Lower lobe of right lung (tissue), 2 donors: ENCODE measurements around the gene MICALL1. TPM values are rescaled to one million over a fixed set of nuclear protein-coding genes. Genes with fewer than 3 reads are reported as not detected.
A peak's percentile ranks its signal among the peaks of the same experiment; 100 is the strongest.
"Not testable (repeated sequence)": the region's sequence is repeated elsewhere in the genome, so short reads cannot be mapped to it uniquely, and the experiment has no call there.

Experiments
- ATAC-seq, 2 donors: fragments of 200-7000 bp; cut with Tn5 transposase; one replicate each; pipeline ENCODE4 v1.9.1; 2020 to 2022; ENCODE audit warnings: mild to moderate bottlenecking in 2 of 2, moderate library complexity in 2 of 2
- DNase-seq: peaks from one replicate; pipeline ENCODE4 v3.0.0-alpha.2; 2020
- H3K27ac ChIP-seq: fragments of 200-600 bp; one replicate; pipeline ENCODE4 v1.8.0; 2022
- H3K27me3 ChIP-seq: fragments of 200-600 bp; one replicate; pipeline ENCODE4 v1.8.0; 2022; ENCODE audit warnings: low read depth
- H3K36me3 ChIP-seq: fragments of 200-600 bp; one replicate; pipeline ENCODE4 v1.8.0; 2022; ENCODE audit warnings: mild to moderate bottlenecking
- H3K4me1 ChIP-seq: fragments of 200-600 bp; one replicate; pipeline ENCODE4 v1.8.0; 2022
- H3K4me3 ChIP-seq: fragments of 200-600 bp; one replicate; pipeline ENCODE4 v1.8.0; 2022; ENCODE audit warnings: mild to moderate bottlenecking
- H3K9me3 ChIP-seq: fragments of 200-600 bp; one replicate; pipeline ENCODE4 v1.8.0; 2022
- CTCF ChIP-seq: fragments of 200-600 bp; IDR thresholded peaks from one replicate; pipeline ENCODE4 v1.8.0; 2022; ENCODE audit warnings: antibody characterized with exemption, mild to moderate bottlenecking
- intact Hi-C: fragments of 100-400 bp; cut with DNase I; formaldehyde crosslinking; loops from one replicate; pipeline ENCODE4 v1.11.0; 2022
- total RNA-seq: library from RNA; stranded (reverse); fragmentation: NEBNext Ultra II Directional; extraction: Animal tissue kit (Norgen Biotek cat#: 25700); gene quantifications from one replicate; pipeline ENCODE4 v1.2.1, GENCODE V29; 2021
- donor health status: DM: no; HTN: yes; CAD: no; lungs with severe emphysema.

The MICALL1 gene
- total RNA-seq, 1 donor from 2014 or later: 32.2 TPM

- no peaks in the 10 kb centered on the region for H3K4me1 ChIP-seq
- DNase-seq (no peak), ATAC-seq (no peak)
- no peaks in the 10 kb centered on the region for H3K9me3 ChIP-seq
- peaks cover 38% of the 10 kb centered on the region for H3K36me3 ChIP-seq
- no peak overlapping the region for H3K27ac ChIP-seq
- TF ChIP-seq CTCF: no peak
- H3K27me3 ChIP-seq: no peaks in the 10 kb centered on the region
- intact Hi-C loops: no loop called here
- H3K4me3 ChIP-seq: no peak overlapping the region
Measured at GRCh38 chr22:37970864-37971263, 64.8 kb downstream of the MICALL1 start.

- H3K4me1 ChIP-seq: no peaks in the 10 kb centered on the region
- H3K4me3 ChIP-seq: no peak overlapping the region
- no peak for DNase-seq
- H3K9me3 ChIP-seq: no peaks in the 10 kb centered on the region
- intact Hi-C loops: no loop called here
- peaks cover 35% of the 10 kb centered on the region for H3K36me3 ChIP-seq
- no peak for TF ChIP-seq CTCF
- no peak for ATAC-seq
- no peaks in the 10 kb centered on the region for H3K27me3 ChIP-seq
- H3K27ac ChIP-seq: no peak overlapping the region
Measured at GRCh38 chr22:37971475-37972434, 65.7 kb downstream of the MICALL1 start.

- TF ChIP-seq CTCF: no peak
- Histone ChIP-seq H3K27me3 (no peaks in the 10 kb centered on the region), H3K4me1 (no peaks in the 10 kb centered on the region), H3K4me3 (no peak overlapping the region), H3K9me3 (no peaks in the 10 kb centered on the region), H3K27ac (no peak overlapping the region), H3K36me3 (peaks cover 28% of the 10 kb centered on the region)
- no peak for ATAC-seq
- no peak for DNase-seq
- intact Hi-C loops: no loop called here
Measured at GRCh38 chr22:37972527-37972926, 66.4 kb downstream of the MICALL1 start.

GRCh38 chr22:37973271-37974170, 67.4 kb downstream of the MICALL1 start:
- Histone ChIP-seq H3K27ac (no peak overlapping the region), H3K36me3 (peaks cover 18% of the 10 kb centered on the region), H3K4me3 (no peak overlapping the region), H3K4me1 (no peaks in the 10 kb centered on the region), H3K9me3 (no peaks in the 10 kb centered on the region), H3K27me3 (no peaks in the 10 kb centered on the region)
- no peak for TF ChIP-seq CTCF
- intact Hi-C loops: no loop called here
- DNase-seq (no peak), ATAC-seq (peak in 1 of 2 donors; percentile 18)

GRCh38 chr22:37975153-37975552, 69.1 kb downstream of the MICALL1 start:
- Histone ChIP-seq H3K27ac (no peak overlapping the region), H3K27me3 (no peaks in the 10 kb centered on the region), H3K36me3 (peaks cover 9% of the 10 kb centered on the region), H3K4me3 (no peak overlapping the region), H3K9me3 (no peaks in the 10 kb centered on the region), H3K4me1 (no peaks in the 10 kb centered on the region)
- ATAC-seq (no peak), DNase-seq (no peak)
- intact Hi-C loops: no loop called here
- no peak for TF ChIP-seq CTCF

GRCh38 chr22:37976022-37976421, 69.9 kb downstream of the MICALL1 start:
- H3K4me1 ChIP-seq, H3K9me3 ChIP-seq, H3K27ac ChIP-seq, DNase-seq, H3K4me3 ChIP-seq, ATAC-seq, H3K27me3 ChIP-seq, intact Hi-C loops, H3K36me3 ChIP-seq: not testable (repeated sequence)
